ENCODE measurements around the gene CYP21A2.

- TF ChIP-seq CSDC2 (CRISPR knock-in tag; IDR thresholded peaks at IDR 0.05) (no peak), RARB (CRISPR knock-in tag; IDR thresholded peaks at IDR 0.05) (no peak)
These were observed 47.7 kb downstream of the CYP21A2 start for GRCh38 chr6:32085759-32086459.
